PC-3 (cell line): ENCODE measurements around the gene NLRP9. TPM values are rescaled to one million over a fixed set of nuclear protein-coding genes. Genes with fewer than 3 reads are reported as not detected.

Source experiments
- ATAC-seq: fragments of 200-7000 bp; cut with Tn5 transposase; 2 replicates; pipeline ENCODE4 v1.9.1; 2020; ENCODE audit warnings: mild to moderate bottlenecking, moderate library complexity
- BruUV-seq: library from RNA; stranded (reverse); fragments of 400-500 nt; replicated peaks from 2 replicates; lab custom pipeline; 2021; lab: Mats Ljungman, UMichigan
- CTCF ChIA-PET: fragments of 300-600 bp; sonication (Branson Sonifier 250); formaldehyde crosslinking; loops from one replicate; lab custom pipeline; 2022; ENCODE audit warnings: antibody characterized with exemption; lab: Charles Lee
- POLR2A ChIA-PET: fragments of 300-600 bp; sonication (Branson Sonifier 250); formaldehyde crosslinking; loops from one replicate; lab custom pipeline; 2022; ENCODE audit warnings: antibody characterized with exemption; ENCODE audit not compliant: unreplicated experiment; lab: Charles Lee
- DNase-seq: peaks from one replicate; pipeline ENCODE4 v3.0.0-alpha.2; 2015
- H2AFZ ChIP-seq: fragments of 300-600 bp; sonication (generic); 2 replicates; pipeline ENCODE4 v1.6.0; 2016; ENCODE audit warnings: antibody characterized with exemption, low read length
- H3F3A ChIP-seq: fragments of 300-600 bp; sonication (generic); one replicate; pipeline ENCODE4 v1.6.0; 2017; ENCODE audit warnings: antibody characterized with exemption, low read length, control low read depth, mild to moderate bottlenecking; ENCODE audit not compliant: unreplicated experiment
- H3K27ac ChIP-seq: fragments of 300-600 bp; sonication (generic); 2 replicates; pipeline ENCODE4 v1.5.1; 2016; ENCODE audit warnings: mild to moderate bottlenecking, low read length
- H3K27me3 ChIP-seq: fragments of 300-600 bp; sonication (generic); 2 replicates; pipeline ENCODE4 v1.6.1; 2016; ENCODE audit warnings: low read length, mixed read lengths
- H3K36me3 ChIP-seq: fragments of 300-600 bp; sonication (generic); 2 replicates; pipeline ENCODE4 v1.6.1; 2016; ENCODE audit warnings: low read depth, mixed run types, low read length, mixed read lengths
- H3K4me1 ChIP-seq: fragments of 300-600 bp; sonication (generic); 2 replicates; pipeline ENCODE4 v1.5.1; 2016; ENCODE audit warnings: low read length; ENCODE audit not compliant: insufficient read depth
- H3K4me2 ChIP-seq: fragments of 300-600 bp; sonication (generic); 2 replicates; pipeline ENCODE4 v1.6.0; 2016; ENCODE audit warnings: low read length
- H3K4me3 ChIP-seq: fragments of 300-600 bp; sonication (generic); 2 replicates; pipeline ENCODE4 v1.5.1; 2016; ENCODE audit warnings: mild to moderate bottlenecking, low read length, mixed read lengths
- H3K79me2 ChIP-seq: fragments of 300-600 bp; sonication (generic); 2 replicates; pipeline ENCODE4 v1.6.1; 2017; ENCODE audit warnings: low read length, mixed read lengths
- H3K9ac ChIP-seq: fragments of 300-600 bp; sonication (generic); 2 replicates; pipeline ENCODE4 v1.6.0; 2016; ENCODE audit warnings: mild to moderate bottlenecking, low read length
- H3K9me2 ChIP-seq: fragments of 300-600 bp; sonication (generic); replicated peaks from 2 replicates; pipeline ENCODE4 v1.6.1; 2016; ENCODE audit warnings: mixed run types, low read length, mixed read lengths
- H3K9me3 ChIP-seq: fragments of 300-600 bp; sonication (generic); 2 replicates; pipeline ENCODE4 v1.6.1; 2016; ENCODE audit warnings: low read length, mixed read lengths
- H4K20me1 ChIP-seq: fragments of 300-600 bp; sonication (generic); 2 replicates; pipeline ENCODE4 v1.6.1; 2016; ENCODE audit warnings: low read length, mixed read lengths
- CTCF ChIP-seq: fragments of 300-600 bp; sonication (generic); conservative IDR thresholded peaks from 2 replicates; pipeline ENCODE4 v1.5.1; 2017; ENCODE audit warnings: antibody characterized with exemption, low read depth, mild to moderate bottlenecking, low read length
- EZH2 ChIP-seq: fragments of 300-600 bp; sonication (generic); IDR thresholded peaks from one replicate; pipeline ENCODE4 v1.6.1; 2017; ENCODE audit warnings: antibody characterized with exemption, mild to moderate bottlenecking, low read length; ENCODE audit not compliant: unreplicated experiment
- EZH2phosphoT487 ChIP-seq: fragments of 300-600 bp; sonication (generic); IDR thresholded peaks from 2 replicates; pipeline ENCODE4 v1.6.1; 2018; ENCODE audit warnings: mild to moderate bottlenecking, antibody characterized with exemption, low read length, borderline replicate concordance
- intact Hi-C: fragments of 100-400 bp; cut with micrococcal nuclease; formaldehyde crosslinking; loops from 2 replicates; pipeline ENCODE4 v1.9.0; 2023
- total RNA-seq: library from RNA; depleted of rRNA; stranded (reverse); fragments of >200 nt; gene quantifications from 2 replicates; pipeline ENCODE4 v1.2.3, GENCODE V29; 2014

NLRP9 gene
- total RNA-seq, 1 experiment from 2014 or later: not detected

- no peaks in the 10 kb centered on the region for H3K9me3 ChIP-seq
- H3K4me2 ChIP-seq: no peak overlapping the region
- H3K4me1 ChIP-seq: peaks cover 35% of the 10 kb centered on the region
- no peaks in the 10 kb centered on the region for H3K9me2 ChIP-seq
- intact Hi-C loops: no loop called here
- no peaks in the 10 kb centered on the region for H3K27me3 ChIP-seq
- H4K20me1 ChIP-seq: peaks cover 35% of the 10 kb centered on the region
- H2AFZ ChIP-seq: no peak overlapping the region
- H3K27ac ChIP-seq: no peak overlapping the region
- DNase-seq: no peak
- TF ChIP-seq EZH2 (no peak), CTCF (no peak), EZH2phosphoT487 (no peak)
- no peak overlapping the region for H3K9ac ChIP-seq
- H3F3A ChIP-seq: peaks cover 4% of the 10 kb centered on the region
- peaks cover 36% of the 10 kb centered on the region for H3K36me3 ChIP-seq
- BruUV-seq: no TSS peak
- ATAC-seq: no peak
- H3K4me3 ChIP-seq: no peak overlapping the region
- H3K79me2 ChIP-seq: peaks cover 78% of the 10 kb centered on the region
- ChIA-PET CTCF (no interaction called here), POLR2A (no interaction called here)
Measured at GRCh38 chr19:55678121-55678671, 60.0 kb downstream of the NLRP9 start.

GRCh38 chr19:55677572-55678028, 60.6 kb downstream of the NLRP9 start:
- H3K4me1 ChIP-seq: peaks cover 35% of the 10 kb centered on the region
- peak overlapping the region; percentile 90 for H3K4me2 ChIP-seq
- no peak overlapping the region for H2AFZ ChIP-seq
- no peaks in the 10 kb centered on the region for H3K9me3 ChIP-seq
- H3K9ac ChIP-seq: no peak overlapping the region
- H3K27me3 ChIP-seq: no peaks in the 10 kb centered on the region
- ChIA-PET CTCF (no interaction called here), POLR2A (no interaction called here)
- BruUV-seq: no TSS peak
- DNase-seq (no peak), ATAC-seq (no peak)
- H3K9me2 ChIP-seq: no peaks in the 10 kb centered on the region
- intact Hi-C loops: no loop called here
- no peak for TF ChIP-seq EZH2
- peaks cover 37% of the 10 kb centered on the region for H3K36me3 ChIP-seq
- peaks cover 5% of the 10 kb centered on the region for H3F3A ChIP-seq
- peaks cover 35% of the 10 kb centered on the region for H4K20me1 ChIP-seq
- no peak overlapping the region for H3K27ac ChIP-seq
- H3K79me2 ChIP-seq: peaks cover 82% of the 10 kb centered on the region
- no peak overlapping the region for H3K4me3 ChIP-seq

- intact Hi-C loops: no loop called here
- TF ChIP-seq EZH2phosphoT487 (no peak), EZH2 (no peak), CTCF (no peak)
- H3K79me2 ChIP-seq: peaks cover 84% of the 10 kb centered on the region
- ATAC-seq (no peak), DNase-seq (no peak)
- peaks cover 39% of the 10 kb centered on the region for H4K20me1 ChIP-seq
- peaks cover 39% of the 10 kb centered on the region for H3K36me3 ChIP-seq
- H3K27me3 ChIP-seq: no peaks in the 10 kb centered on the region
- no peaks in the 10 kb centered on the region for H3K9me3 ChIP-seq
- H2AFZ ChIP-seq: no peak overlapping the region
- no peaks in the 10 kb centered on the region for H3K9me2 ChIP-seq
- peak overlapping the region; percentile 90 for H3K4me2 ChIP-seq
- peak overlapping the region; percentile 88; the same call in 1 of the 2 replicates for H3K9ac ChIP-seq
- H3K4me3 ChIP-seq: peak overlapping the region; percentile 85
- no TSS peak for BruUV-seq
- ChIA-PET POLR2A (no interaction called here), CTCF (no interaction called here)
- peaks cover 11% of the 10 kb centered on the region for H3F3A ChIP-seq
- H3K27ac ChIP-seq: no peak overlapping the region
- peaks cover 35% of the 10 kb centered on the region for H3K4me1 ChIP-seq
Measured at GRCh38 chr19:55676889-55677505, 61.2 kb downstream of the NLRP9 start.
